HL-60/S4 treated with phorbol 12-myristate 13-acetate at 8.2 ng/mL for 4 days and 3 days (cell line): ENCODE data around the gene OBSCN.

ENCODE experiments used
- in situ Hi-C: fragments of 300-500 bp; cut with MboI; formaldehyde crosslinking; loops from 2 replicates; pipeline ENCODE4 v1.15.0; 2022; ENCODE audit warnings: low sequenced_read_pairs

Gene OBSCN

DNA sequence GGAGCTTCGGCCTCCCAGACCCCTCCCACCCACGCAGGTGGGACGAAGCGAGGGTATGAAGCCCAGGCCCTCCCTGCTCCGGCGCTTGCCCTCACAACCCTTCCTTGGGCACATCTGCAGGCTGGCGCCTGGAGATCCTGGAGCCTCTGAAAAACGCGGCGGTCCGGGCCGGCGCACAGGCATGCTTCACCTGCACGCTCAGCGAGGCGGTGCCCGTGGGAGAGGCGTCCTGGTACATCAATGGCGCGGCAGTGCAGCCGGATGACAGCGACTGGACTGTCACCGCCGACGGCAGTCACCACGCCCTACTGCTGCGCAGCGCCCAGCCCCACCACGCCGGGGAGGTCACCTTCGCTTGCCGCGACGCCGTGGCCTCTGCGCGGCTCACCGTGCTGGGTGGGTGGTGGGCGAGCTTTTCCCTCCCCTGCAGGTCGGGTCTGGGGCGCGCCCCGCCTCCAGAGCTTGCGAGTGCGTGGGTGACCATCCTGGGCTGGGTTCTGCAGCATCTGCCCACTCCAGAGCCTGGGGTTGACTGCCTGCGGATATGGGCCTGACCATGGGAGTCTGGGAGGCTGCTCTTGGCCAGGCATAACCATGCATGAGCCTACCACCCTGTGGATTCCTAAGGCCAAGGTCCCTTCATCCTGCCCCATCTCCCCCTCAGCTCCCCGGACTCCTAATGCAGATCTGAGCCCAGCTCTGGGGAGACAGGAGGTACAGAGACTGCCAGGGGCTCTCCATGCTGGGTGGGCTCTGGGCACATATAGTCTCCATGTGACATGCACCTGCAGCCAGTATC lies 108.9 kb downstream of the OBSCN start:
- in situ Hi-C loops, result no loop called here

DNA sequence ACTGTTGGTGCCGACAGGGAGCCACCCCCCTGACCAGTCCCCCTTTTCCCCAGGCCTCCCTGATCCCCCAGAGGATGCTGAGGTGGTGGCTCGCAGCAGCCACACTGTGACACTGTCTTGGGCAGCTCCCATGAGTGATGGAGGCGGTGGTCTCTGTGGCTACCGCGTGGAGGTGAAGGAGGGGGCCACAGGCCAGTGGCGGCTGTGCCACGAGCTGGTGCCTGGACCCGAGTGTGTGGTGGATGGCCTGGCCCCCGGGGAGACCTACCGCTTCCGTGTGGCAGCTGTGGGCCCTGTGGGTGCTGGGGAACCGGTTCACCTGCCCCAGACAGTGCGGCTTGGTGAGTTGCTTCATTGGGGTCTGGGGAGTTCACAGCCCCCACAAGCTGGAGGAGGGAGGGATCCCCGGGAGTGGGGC lies 109.6 kb downstream of the OBSCN start:
- in situ Hi-C loops, result no loop called here

DNA sequence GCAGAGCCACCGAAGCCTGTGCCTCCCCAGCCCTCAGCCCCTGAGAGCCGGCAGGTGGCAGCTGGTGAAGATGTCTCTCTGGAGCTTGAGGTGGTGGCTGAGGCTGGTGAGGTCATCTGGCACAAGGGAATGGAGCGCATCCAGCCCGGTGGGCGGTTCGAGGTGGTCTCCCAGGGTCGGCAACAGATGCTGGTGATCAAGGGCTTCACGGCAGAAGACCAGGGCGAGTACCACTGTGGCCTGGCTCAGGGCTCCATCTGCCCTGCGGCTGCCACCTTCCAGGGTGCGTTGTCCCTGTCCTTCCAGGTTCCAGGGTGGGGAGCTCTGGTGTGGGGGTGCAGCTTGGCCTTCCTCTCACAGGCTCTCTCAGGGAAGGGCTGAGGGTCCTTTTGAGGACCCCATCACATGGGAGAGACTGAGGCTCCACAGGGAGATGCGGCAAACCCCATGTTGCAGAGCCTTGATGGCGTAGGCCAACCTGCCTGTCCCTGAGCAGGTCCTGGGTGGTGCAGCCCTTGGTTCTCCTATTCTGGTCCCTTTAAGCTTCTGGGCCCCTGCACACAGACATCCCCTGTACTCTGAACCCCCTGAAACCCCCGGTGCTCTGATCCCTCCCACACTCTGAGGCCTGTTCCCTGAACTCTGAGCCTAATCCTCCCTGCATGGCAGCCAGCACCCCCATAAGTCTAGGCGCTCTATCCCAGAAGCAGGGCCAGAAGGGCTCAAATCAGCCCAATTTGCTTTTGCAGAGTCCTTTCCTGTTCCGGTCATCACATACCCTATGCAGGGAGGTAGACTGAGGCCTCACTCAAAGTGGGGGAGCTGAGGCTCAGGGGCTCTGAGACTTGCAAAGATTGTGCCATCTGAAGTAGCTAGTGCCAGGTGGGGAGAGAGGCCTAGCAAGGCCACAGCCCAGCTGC lies 110.3 kb downstream of the OBSCN start:
- in situ Hi-C loops, result no loop called here

DNA sequence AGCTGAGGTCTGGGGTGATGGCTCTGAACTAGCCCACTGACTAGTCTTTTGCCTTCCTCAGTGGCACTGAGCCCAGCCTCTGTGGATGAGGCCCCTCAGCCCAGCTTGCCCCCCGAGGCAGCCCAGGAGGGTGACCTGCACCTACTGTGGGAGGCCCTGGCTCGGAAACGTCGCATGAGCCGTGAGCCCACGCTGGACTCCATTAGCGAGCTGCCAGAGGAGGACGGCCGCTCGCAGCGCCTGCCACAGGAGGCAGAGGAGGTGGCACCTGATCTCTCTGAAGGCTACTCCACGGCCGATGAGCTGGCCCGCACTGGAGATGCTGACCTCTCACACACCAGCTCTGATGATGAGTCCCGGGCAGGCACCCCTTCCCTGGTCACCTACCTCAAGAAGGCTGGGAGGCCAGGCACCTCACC lies 111.0 kb downstream of the OBSCN start:
- in situ Hi-C loops, result no loop called here

DNA sequence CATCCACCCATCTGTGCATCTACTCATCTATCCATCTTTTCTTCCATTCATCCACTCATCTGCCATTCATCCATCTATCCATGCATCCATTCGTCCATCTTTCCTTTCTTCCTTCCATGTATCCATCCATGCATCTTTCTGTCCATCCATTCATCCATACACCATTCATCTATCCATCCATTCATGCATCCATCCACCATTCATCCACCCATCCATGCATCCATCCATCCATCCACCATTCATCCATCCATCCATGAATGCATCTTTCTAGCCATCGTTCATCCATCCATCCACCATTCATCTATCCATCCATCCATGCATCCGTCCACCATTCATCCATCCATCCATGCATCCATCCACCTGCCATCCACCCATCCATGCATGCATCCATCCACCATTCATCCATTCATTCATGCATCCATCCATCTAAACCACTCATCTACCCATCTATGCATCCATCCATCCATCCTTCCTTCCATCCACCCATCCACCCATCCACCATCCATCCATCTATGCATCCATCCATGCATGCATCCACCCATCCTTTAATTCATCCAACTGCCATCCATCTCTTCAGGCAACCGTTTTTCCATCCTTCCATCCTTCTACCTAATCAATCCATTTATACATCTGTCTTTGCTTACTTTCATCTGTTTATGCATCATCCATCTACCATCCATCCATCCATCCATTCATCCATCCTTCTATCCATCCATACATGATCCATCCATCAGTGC lies 111.7 kb downstream of the OBSCN start:
- in situ Hi-C loops, result no loop called here

DNA sequence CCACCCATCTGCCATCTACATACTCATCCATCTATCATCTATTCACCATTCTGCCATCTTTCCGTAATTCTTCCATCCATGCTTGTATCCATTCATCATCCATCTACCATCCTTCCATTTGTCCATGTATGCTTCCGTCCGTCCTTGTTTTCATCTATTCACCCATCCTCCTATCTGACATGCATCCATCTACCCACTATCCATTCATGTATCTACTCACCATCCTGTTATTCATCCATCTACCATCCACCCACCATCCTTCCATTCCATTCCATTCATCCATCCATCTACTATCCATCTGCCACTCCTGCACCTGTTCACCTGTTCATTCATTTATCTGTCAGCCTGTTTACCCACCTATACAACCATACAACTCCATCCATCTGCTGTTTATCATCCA lies 112.5 kb downstream of the OBSCN start:
- in situ Hi-C loops, result no loop called here

DNA sequence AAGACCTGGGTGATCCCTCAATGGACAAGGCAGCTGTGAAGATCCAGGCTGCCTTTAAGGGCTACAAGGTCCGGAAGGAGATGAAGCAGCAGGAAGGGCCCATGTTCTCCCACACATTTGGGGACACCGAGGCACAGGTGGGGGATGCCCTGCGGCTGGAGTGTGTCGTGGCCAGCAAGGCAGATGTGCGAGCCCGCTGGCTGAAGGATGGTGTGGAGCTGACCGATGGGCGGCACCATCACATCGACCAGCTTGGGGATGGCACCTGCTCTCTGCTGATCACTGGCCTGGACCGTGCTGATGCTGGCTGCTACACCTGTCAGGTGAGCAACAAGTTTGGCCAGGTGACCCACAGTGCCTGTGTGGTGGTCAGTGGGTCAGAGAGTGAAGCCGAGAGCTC lies 113.6 kb downstream of the OBSCN start:
- in situ Hi-C loops, result no loop called here

DNA sequence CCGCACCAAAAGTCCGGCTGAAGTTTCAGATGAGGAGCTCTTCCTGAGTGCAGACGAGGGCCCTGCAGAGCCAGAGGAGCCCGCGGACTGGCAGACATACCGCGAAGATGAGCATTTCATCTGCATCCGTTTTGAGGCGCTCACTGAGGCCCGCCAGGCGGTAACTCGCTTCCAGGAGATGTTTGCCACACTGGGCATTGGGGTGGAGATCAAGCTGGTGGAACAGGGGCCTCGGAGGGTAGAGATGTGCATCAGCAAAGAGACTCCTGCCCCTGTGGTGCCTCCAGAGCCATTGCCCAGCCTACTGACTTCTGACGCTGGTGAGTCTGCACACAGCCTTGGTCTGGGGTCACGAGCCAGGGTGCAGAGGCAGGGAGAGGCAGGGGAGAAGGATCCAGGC lies 114.1 kb downstream of the OBSCN start:
- in situ Hi-C loops, result no loop called here

DNA sequence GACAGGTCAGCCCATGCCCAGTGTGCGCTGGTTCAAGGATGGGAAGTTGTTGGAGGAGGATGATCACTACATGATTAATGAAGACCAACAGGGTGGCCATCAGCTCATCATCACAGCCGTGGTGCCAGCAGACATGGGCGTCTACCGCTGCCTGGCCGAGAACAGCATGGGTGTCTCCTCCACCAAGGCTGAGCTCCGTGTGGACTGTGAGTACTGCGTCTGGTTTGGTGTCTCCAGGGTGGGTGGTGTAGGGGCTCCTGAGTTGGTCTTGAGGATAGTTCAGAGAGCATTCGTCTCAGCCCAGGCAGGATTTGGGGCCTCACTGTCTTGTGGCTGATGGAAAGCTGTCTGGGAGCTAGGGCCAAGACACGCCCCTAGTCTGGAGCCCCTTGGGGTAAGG lies 115.6 kb downstream of the OBSCN start:
- in situ Hi-C loops, result no loop called here

DNA sequence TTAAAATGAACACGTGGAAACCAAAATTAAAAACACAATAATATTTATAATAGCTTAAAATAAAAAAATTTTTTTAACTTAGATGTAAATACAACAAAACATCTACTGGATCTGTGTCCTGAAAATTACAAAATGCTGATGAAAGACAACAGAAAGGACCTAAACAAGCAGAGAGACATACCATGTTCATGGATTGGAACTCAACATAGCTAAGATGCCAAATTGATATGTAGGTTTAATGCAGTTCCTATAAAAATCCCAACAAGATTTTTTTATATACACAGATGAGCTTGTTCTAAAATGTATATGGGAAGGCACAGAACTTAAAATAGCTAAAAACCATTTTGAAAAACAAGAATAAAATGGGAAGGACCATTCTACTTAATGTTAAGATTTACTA lies 117.4 kb downstream of the OBSCN start:
- in situ Hi-C loops, result no loop called here

DNA sequence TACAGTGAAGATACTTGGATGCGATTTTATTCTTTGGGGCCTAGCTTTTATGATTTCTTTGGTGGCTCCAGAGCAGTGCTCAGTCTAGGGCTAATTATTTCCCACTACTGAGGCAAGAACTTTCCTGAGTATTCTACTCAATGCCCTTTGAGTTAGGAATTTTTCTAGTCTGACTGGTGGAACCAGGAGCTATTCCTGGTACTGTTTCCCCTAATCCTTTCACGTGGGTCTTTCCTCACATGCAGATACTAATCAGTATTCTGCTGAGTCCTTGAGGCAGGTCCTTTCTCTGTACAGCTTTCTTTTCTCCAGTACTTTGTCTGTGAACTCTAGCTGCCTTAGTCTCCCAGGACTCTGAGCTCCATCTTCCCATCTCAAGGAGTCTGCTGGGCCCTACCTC lies 122.0 kb downstream of the OBSCN start:
- in situ Hi-C loops, result no loop called here

DNA sequence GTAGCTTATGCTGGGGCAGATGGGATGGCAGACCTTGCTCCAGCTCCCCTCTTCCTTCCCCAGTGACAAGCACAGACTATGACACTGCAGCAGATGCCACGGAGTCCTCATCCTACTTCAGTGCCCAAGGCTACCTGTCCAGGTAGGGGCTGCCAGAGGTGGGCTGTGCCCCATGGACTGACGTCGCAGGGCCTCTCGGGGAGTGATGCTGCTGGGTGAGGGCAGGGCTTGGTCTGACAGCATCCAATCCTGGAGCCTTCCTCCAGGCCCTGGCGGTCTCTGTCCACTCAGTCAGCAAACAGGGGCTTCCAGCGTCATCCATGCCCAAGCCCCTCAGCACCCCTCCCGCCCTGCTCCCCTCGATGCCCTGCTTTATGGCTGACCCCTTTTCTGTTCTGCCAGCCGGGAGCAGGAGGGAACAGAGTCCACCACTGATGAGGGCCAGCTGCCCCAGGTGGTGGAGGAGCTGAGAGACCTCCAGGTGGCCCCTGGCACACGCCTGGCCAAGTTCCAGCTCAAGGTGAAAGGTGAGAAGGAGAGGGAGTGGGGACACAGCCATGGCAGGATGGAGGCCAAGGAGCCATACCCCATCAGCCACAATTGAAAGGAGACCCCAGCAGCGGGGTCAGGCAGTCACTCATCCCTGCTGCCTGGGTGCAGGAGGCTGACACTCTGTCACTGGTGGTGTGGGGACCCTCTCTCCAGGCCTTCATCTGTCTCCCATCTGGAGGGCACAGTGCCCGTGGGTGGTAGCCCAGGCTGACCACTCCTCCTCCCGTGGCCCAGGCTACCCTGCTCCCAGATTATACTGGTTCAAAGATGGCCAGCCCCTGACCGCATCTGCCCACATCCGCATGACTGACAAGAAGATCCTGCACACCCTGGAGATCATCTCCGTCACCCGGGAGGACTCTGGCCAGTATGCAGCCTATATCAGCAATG lies 125.2 kb downstream of the OBSCN start:
- in situ Hi-C loops, result no loop called here

DNA sequence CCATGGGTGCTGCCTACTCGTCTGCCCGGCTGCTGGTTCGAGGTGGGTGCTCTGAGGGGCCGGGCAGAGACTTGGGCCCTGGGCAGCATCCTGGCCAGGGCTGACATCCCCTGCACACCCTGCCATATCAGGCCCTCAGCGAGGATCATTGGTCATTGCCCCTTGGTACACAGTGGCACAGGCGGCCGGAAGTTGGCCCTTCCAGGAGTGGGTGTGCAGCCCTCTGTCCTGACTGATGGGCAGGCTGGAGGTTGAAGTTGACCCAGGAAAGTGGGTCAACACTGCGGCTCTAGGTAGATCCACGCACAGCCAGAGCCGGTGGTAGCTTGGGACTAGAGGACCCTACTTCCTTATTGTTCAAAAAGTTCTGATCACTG lies 125.9 kb downstream of the OBSCN start:
- in situ Hi-C loops, result no loop called here

DNA sequence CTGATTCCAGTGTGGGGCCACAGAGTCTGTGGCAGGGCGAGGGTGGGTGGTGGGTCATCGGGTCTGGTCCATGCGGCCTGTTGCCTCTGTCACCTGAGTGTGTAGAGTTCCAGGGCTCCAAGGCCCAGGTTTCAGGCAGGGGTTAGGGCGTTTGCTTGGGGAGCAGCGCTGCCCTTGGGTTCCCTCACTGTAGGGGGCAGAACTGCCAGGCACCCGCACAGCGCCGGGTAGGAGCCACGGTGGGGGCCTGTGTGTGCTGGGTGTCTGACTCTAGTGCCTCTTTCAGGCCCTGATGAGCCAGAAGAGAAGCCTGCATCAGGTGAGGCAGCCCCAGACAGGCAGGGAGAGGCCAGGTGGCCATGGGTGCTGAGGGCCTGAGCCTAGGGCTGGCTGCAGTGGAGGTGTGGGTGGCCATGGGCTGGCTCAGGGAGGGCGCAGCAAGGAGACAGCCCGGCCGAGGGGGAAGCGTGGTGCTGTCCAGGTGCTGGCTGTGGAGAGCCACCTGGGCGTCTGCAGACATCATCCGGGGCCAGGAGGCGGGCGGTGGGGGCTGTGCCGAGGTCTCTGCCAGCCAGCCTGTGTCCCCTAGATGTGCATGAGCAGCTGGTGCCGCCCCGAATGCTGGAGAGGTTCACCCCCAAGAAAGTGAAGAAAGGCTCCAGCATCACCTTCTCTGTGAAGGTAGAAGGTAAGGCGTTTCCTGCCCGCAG lies 126.5 kb downstream of the OBSCN start:
- in situ Hi-C loops, result no loop called here

DNA sequence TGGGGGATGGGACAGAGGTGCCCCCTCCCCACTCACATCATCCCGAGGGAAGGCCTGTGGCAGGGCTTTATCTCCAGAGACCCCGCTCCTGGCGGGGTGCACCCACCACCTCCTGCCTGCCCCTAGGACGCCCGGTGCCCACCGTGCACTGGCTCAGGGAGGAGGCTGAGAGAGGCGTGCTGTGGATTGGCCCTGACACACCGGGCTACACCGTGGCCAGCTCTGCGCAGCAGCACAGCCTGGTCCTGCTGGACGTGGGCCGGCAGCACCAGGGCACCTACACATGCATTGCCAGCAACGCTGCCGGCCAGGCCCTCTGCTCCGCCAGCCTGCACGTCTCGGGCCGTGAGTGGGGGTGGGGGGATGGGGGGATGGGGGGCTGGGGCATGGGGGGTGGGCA lies 127.1 kb downstream of the OBSCN start:
- in situ Hi-C loops, result no loop called here

DNA sequence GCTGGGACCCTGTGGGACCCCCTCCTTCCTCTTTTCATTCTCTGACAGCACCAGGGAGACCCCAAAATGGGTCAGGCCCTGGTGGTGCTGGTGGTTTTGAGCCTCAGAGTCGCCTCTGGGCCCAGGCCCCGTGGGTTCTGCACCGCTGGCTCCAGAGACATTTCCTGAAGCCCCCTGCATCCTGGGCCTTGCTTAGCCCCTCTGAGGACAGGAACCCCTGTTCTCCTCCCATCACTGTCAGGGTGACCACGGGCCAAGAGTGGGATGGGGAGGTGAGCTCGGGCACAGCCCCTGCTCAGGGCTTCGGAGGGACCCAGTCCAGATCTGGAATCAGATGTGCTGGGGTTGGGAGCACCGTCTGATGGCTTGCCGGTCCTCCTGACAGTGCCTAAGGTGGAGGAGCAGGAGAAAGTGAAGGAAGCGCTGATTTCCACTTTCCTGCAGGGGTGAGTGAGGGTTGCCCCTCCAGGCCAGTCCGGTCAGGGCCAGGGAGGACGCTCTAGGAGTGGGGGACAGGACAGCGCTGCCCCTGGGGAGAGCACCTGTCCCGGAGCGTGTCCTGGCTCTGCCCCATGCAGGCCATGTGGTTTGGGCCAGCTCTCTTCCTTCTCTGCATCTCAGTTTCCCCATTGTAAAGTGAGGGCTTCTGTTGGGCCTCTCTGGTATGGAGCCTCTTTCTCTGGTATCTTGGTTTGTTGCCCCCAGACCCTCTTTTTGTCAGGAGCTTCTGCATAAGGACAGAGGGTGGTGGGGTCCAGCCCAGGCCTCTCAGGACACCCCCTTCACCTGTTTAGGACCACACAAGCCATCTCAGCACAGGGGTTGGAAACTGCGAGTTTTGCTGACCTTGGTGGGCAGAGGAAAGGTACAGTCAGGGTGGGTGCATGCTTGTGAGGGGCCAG lies 127.8 kb downstream of the OBSCN start:
- in situ Hi-C loops, result no loop called here

DNA sequence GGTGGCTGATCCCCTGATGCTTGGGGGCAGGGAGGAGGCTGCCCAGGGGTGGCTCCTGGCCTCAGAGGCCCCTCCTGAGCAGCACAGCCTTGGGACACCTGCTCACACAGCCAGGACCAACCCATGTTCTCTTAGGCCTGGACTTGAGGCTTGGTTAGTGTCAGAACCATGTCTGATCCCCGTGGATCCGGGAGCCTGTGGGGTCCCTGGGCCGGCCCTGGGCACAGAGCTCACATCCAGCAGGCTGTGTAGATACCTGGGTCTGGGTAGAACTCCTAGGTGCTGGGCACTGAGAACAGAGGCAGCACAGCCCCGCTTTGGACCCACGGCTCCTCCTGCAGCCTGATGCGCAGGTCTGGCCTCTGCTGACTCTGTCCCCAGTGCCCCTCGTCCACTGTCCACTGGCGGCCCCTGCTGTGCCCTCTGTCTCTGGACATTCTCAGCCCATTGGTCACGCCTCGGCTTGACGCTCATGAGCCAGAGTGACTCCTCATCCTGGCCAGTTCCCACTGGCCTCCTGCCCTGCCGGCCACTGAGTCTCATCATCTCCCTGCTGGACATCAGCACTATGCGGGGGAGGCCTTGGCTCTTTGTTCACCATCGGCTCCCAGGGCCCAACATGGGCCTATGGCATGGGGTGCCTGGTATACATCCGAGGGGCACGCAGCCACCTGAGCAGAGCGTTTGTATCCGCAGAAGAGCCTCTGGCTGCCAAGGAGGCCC lies 128.6 kb downstream of the OBSCN start:
- in situ Hi-C loops, result no loop called here

DNA sequence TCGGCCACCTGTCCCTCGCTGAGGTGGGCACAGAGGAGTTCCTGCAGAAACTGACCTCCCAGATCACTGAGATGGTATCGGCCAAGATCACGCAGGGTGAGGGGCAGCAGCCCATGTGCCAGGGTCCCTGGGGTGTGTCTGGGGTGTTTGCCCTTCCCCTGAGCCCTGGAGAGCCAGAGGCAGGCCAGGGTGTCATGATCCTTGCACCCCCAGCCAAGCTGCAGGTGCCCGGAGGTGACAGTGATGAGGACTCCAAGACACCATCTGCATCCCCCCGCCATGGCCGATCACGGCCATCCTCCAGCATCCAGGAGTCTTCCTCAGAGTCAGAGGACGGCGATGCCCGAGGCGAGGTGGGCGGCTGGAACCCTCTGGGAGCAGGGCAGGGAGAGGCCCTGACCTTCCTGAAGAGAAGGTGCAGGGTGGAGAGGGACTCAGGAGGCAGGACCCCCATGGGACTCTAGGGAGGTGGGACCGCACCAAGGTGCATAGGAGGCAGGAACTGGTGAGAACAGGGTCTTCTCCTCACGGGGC lies 129.3 kb downstream of the OBSCN start:
- in situ Hi-C loops, result no loop called here
